ENCODE results near the gene CLEC16A. TPM values are rescaled to one million over a fixed set of nuclear protein-coding genes. Genes with fewer than 3 reads are reported as not detected.

The CLEC16A gene
- total and polyA plus RNA-seq, 2 donors (not counting 1 experiment from before 2014, with no cell fraction given): 21.9 to 79.5 TPM

- peak overlapping the region; percentile 73 for H3K4me3 Mint-ChIP-seq
These were observed 134.6 kb downstream of the CLEC16A start for GRCh38 chr16:11078812-11079459.

More at GRCh38 chr16:11078812-11079459, 134.6 kb downstream of the CLEC16A start:
- no peaks in the 10 kb centered on the region for H3K9me3 ChIP-seq (ENCODE audit: control extremely low read depth in 1 of 3, control insufficient read depth in 2 of 3, insufficient read depth in 1 of 3, low read length in 2 of 3)
- ATAC-seq (ENCODE audit: low read depth) (no peak), DNase-seq (no peak)
- intact Hi-C loops (cut with micrococcal nuclease): loop anchor here (1.0 to 10.0 kb wide), 6 partner anchors 15 to 276 kb away; partner anchors contain the start of gene SOCS1
- no peaks in the 10 kb centered on the region for H4K20me1 ChIP-seq (ENCODE audit: control insufficient read depth, insufficient read depth, low read length, poor library complexity, severe bottlenecking)
- WGBS (ENCODE audit: insufficient coverage): 88% methylated on average over 2 of the region's 5 CpGs
- ChIA-PET CTCF (interaction anchor here (0.8 to 2.1 kb wide), 4 partner anchors 15 to 177 kb away, joined by 3 to 9 read pairs (median 6); partner anchors contain the start of gene SOCS1), POLR2A (interaction anchor here (1.1 to 2.7 kb wide), 5 partner anchors 9 to 146 kb away, joined by 3 to 15 read pairs (median 4); no protein-coding TSS in a partner anchor)
- peaks cover 53 to 57% of the 10 kb centered on the region in 2 donors for H3K4me1 ChIP-seq (ENCODE audit: control insufficient read depth in 2 of 2, insufficient read depth in 2 of 2, low read length in 2 of 2)
- H2AFZ ChIP-seq (ENCODE audit: insufficient read depth, low read depth, low read length, poor library complexity, severe bottlenecking): peak overlapping the region; percentile 9
- no peaks in the 10 kb centered on the region for H3K27me3 Mint-ChIP-seq
- H3K27ac ChIP-seq (ENCODE audit: low read length in 2 of 2): peak overlapping the region; percentile 66 to 69
- H3K27ac Mint-ChIP-seq: peak overlapping the region; percentile 95
- H3K4me2 ChIP-seq (replicated peaks; ENCODE audit: low read depth, low read length, poor library complexity, severe bottlenecking): peak overlapping the region; percentile 57
- peaks cover 81% of the 10 kb centered on the region for H3K4me1 Mint-ChIP-seq
- TF ChIP-seq EZH2 (IDR thresholded peaks at IDR 0.05; ENCODE audit: borderline replicate concordance, insufficient read depth, low read depth, low read length, poor library complexity, severe bottlenecking) (no peak), CTCF (IDR thresholded peaks at IDR 0.05) (no peak)
- H3K9ac ChIP-seq (ENCODE audit: low read length): no peak overlapping the region
- no peaks in the 10 kb centered on the region for H3K79me2 ChIP-seq (ENCODE audit: control insufficient read depth, insufficient read depth, low read length)
- no peaks in the 10 kb centered on the region for H3K27me3 ChIP-seq (replicated peaks in 1 of 4; ENCODE audit: control extremely low read depth in 1 of 4, control insufficient read depth in 3 of 4, insufficient read depth in 4 of 4, low read length in 3 of 4)
- peak overlapping the region in 1 of 5 experiments; percentile 18 for H3K4me3 ChIP-seq (ENCODE audit: control extremely low read depth in 1 of 5, extremely low read depth in 1 of 5, insufficient read depth in 1 of 5, low read depth in 2 of 5, low read length in 4 of 5)
- no peaks in the 10 kb centered on the region for H3K9me3 Mint-ChIP-seq (ENCODE audit: insufficient read depth)
- H3K36me3 ChIP-seq (replicated peaks in 1 of 2; ENCODE audit: control extremely low read depth in 1 of 2, control insufficient read depth in 1 of 2, extremely low read depth in 1 of 2, insufficient read depth in 2 of 2, low read length in 1 of 2): peaks cover 0 to 11% of the 10 kb centered on the region in 2 experiments
